Measurements from ENCODE around the gene ATG3.
"Not testable (repeated sequence)": the region's sequence is repeated elsewhere in the genome, so short reads cannot be mapped to it uniquely, and the experiment has no call there.

Gene ATG3

GRCh38 chr3:112504123-112504522, 57.6 kb downstream of the ATG3 start:
- no peak for DNase-seq (ENCODE audit: low read depth)
- H3K4me3 ChIP-seq (ENCODE audit: low read depth, low read length) = no peak overlapping the region

GRCh38 chr3:112503304-112503972, 58.3 kb downstream of the ATG3 start:
- DNase-seq (ENCODE audit: low read depth) = no peak
- no peak overlapping the region for H3K4me3 ChIP-seq (ENCODE audit: low read depth, low read length)

- no peak for DNase-seq (ENCODE audit: low read depth)
- H3K4me3 ChIP-seq (ENCODE audit: low read depth, low read length) = no peak overlapping the region
Observed at GRCh38 chr3:112500621-112501020, 61.1 kb downstream of the ATG3 start.

GRCh38 chr3:112498914-112499711, 62.6 kb downstream of the ATG3 start, which contains the start of gene BTLA:
TSS of gene BTLA (minus strand) at chr3:112499472. CDS start at chr3:112499358, 114 bp downstream.
- DNase-seq (ENCODE audit: low read depth) = no peak

GRCh38 chr3:112497897-112498548, 63.7 kb downstream of the ATG3 start:
- no peak overlapping the region for H3K4me3 ChIP-seq (ENCODE audit: low read depth, low read length)
- no peak for DNase-seq (ENCODE audit: low read depth)

More at GRCh38 chr3:112498914-112499711, 62.6 kb downstream of the ATG3 start, which contains the start of gene BTLA:
- no peak within 1 kb of the TSS for H3K4me3 ChIP-seq (ENCODE audit: low read depth, low read length)

- no peak for DNase-seq (ENCODE audit: low read depth)
- no peak overlapping the region for H3K4me3 ChIP-seq (ENCODE audit: low read depth, low read length)
Observed at GRCh38 chr3:112496366-112497067, 65.2 kb downstream of the ATG3 start.

- H3K4me3 ChIP-seq (ENCODE audit: low read depth, low read length); DNase-seq (ENCODE audit: low read depth): not testable (repeated sequence)
Observed at GRCh38 chr3:112494448-112494767, 67.4 kb downstream of the ATG3 start.

GRCh38 chr3:112492124-112492523, 69.6 kb downstream of the ATG3 start:
- H3K4me3 ChIP-seq (ENCODE audit: low read depth, low read length) = no peak overlapping the region
- no peak for DNase-seq (ENCODE audit: low read depth)

- H3K4me3 ChIP-seq (ENCODE audit: low read depth, low read length) = no peak overlapping the region
Observed at GRCh38 chr3:112491373-112491772, 70.4 kb downstream of the ATG3 start.

GRCh38 chr3:112489674-112490479, 71.9 kb downstream of the ATG3 start:
- H3K4me3 ChIP-seq (ENCODE audit: low read depth, low read length) = no peak overlapping the region
- no peak for DNase-seq (ENCODE audit: low read depth)

More at GRCh38 chr3:112491373-112491772, 70.4 kb downstream of the ATG3 start:
- DNase-seq (ENCODE audit: low read depth) = no peak

- no peak overlapping the region for H3K4me3 ChIP-seq (ENCODE audit: low read depth, low read length)
- no peak for DNase-seq (ENCODE audit: low read depth)
Observed at GRCh38 chr3:112486811-112487505, 74.8 kb downstream of the ATG3 start.

- no peak overlapping the region for H3K4me3 ChIP-seq (ENCODE audit: low read depth, low read length)
- no peak for DNase-seq (ENCODE audit: low read depth)
Observed at GRCh38 chr3:112484352-112484751, 77.4 kb downstream of the ATG3 start.

- no peak overlapping the region for H3K4me3 ChIP-seq (ENCODE audit: low read depth, low read length)
Observed at GRCh38 chr3:112482675-112483074, 79.1 kb downstream of the ATG3 start.

More at GRCh38 chr3:112482675-112483074, 79.1 kb downstream of the ATG3 start:
- DNase-seq (ENCODE audit: low read depth) = no peak
